Renal pelvis (tissue), 4 donors: ENCODE results near the gene CGREF1. TPM values are rescaled to one million over a fixed set of nuclear protein-coding genes. Genes with fewer than 3 reads are reported as not detected.

Experiments
- DNase-seq: peaks from one replicate; pipeline ENCODE4 v3.0.0-alpha.2; 2013
- polyA plus RNA-seq, 3 donors: library from polyadenylated mRNA; unstranded; fragments of 120-200 nt; gene quantifications; one replicate each; pipeline ENCODE4 v1.2.1, GENCODE V29; 2013; ENCODE audit not compliant: insufficient read length in 3 of 3

The CGREF1 gene
- polyA plus RNA-seq, 3 donors: 5.7 to 8.1 (median 7.5) TPM

GRCh38 chr2:27089111-27089954 lies 29.6 kb downstream of the CGREF1 start:
- no peak for DNase-seq

GRCh38 chr2:27088634-27089033 lies 30.3 kb downstream of the CGREF1 start:
- DNase-seq: no peak

GRCh38 chr2:27087823-27088410 lies 31.0 kb downstream of the CGREF1 start:
- DNase-seq: no peak

- no peak for DNase-seq
These were observed 32.0 kb downstream of the CGREF1 start, which contains the start of gene KHK for GRCh38 chr2:27086724-27087593. Gene KHK, plus strand, starts transcription at chr2:27086772. Its CDS starts 488 bp downstream, at chr2:27087260.

- DNase-seq: peak; percentile 93
These were observed 32.7 kb downstream of the CGREF1 start for GRCh38 chr2:27086090-27086723.

- no peak for DNase-seq
These were observed 33.2 kb downstream of the CGREF1 start for GRCh38 chr2:27085673-27086089.

- no peak for DNase-seq
These were observed 33.8 kb downstream of the CGREF1 start for GRCh38 chr2:27085062-27085672.

- no peak for DNase-seq
These were observed 34.4 kb downstream of the CGREF1 start for GRCh38 chr2:27084297-27085061.

GRCh38 chr2:27083410-27084296 lies 35.3 kb downstream of the CGREF1 start:
- DNase-seq: no peak

- no peak for DNase-seq
These were observed 36.0 kb downstream of the CGREF1 start for GRCh38 chr2:27082773-27083409.

GRCh38 chr2:27081984-27082772 lies 36.8 kb downstream of the CGREF1 start:
- no peak for DNase-seq

- no peak for DNase-seq
These were observed 38.4 kb downstream of the CGREF1 start for GRCh38 chr2:27080603-27080936.

- DNase-seq: no peak
These were observed 38.8 kb downstream of the CGREF1 start for GRCh38 chr2:27080140-27080469.

GRCh38 chr2:27079233-27080139 lies 39.4 kb downstream of the CGREF1 start:
- no peak for DNase-seq

GRCh38 chr2:27078267-27079194 lies 40.4 kb downstream of the CGREF1 start, which contains the start of gene EMILIN1:
Gene EMILIN1, plus strand, starts transcription at chr2:27078615. Its CDS starts 451 bp downstream, at chr2:27079066.
- peak; percentile 89 for DNase-seq

- no peak for DNase-seq
These were observed 41.7 kb downstream of the CGREF1 start for GRCh38 chr2:27077231-27077630.
